Liver (tissue), 9 donors: ENCODE results near the gene TMEM270. TPM values are rescaled to one million over a fixed set of nuclear protein-coding genes. Genes with fewer than 3 reads are reported as not detected.
"Not testable (repeated sequence)": the region's sequence is repeated elsewhere in the genome, so short reads cannot be mapped to it uniquely, and the experiment has no call there.

Experiments
- DNase-seq: peaks from one replicate; pipeline ENCODE4 v3.0.0-alpha.2; 2017; ENCODE audit warnings: low spot score
- H3K27ac ChIP-seq, 2 donors: one replicate each; pipeline ENCODE4 v1.7.0; 2013; ENCODE audit warnings: inconsistent platforms in 2 of 2, low read length in 2 of 2, control low read depth in 1 of 2, low read depth in 1 of 2, mild to moderate bottlenecking in 1 of 2
- H3K27me3 ChIP-seq, 4 donors: one replicate each; pipeline versions ENCODE4 v1.6.1 to v1.7.0; 2013; ENCODE audit warnings: low read length in 3 of 4, inconsistent platforms in 1 of 4, mild to moderate bottlenecking in 1 of 4, moderate library complexity in 1 of 4; ENCODE audit not compliant: control insufficient read depth in 4 of 4, insufficient read depth in 4 of 4
- H3K36me3 ChIP-seq, 4 donors: one replicate each; pipeline versions ENCODE4 v1.6.1 to v1.7.0; 2013; ENCODE audit warnings: low read length in 3 of 4, mild to moderate bottlenecking in 3 of 4, low read depth in 1 of 4, moderate library complexity in 1 of 4; ENCODE audit not compliant: control insufficient read depth in 4 of 4, insufficient read depth in 3 of 4
- H3K4me1 ChIP-seq, 4 donors: one replicate each; pipeline versions ENCODE4 v1.6.1 to v1.7.0; 2013; ENCODE audit warnings: low read length in 3 of 4, mild to moderate bottlenecking in 3 of 4, moderate library complexity in 1 of 4; ENCODE audit not compliant: control insufficient read depth in 4 of 4, insufficient read depth in 4 of 4
- H3K4me3 ChIP-seq, 3 donors: one replicate each; pipeline versions ENCODE4 v1.6.1 to v1.7.0; 2013; ENCODE audit warnings: low read length in 3 of 3, control low read depth in 1 of 3, low read depth in 1 of 3, mild to moderate bottlenecking in 1 of 3
- H3K9ac ChIP-seq, 2 donors: one replicate each; pipeline ENCODE4 v1.7.0; 2013; ENCODE audit warnings: low read length in 2 of 2, mild to moderate bottlenecking in 2 of 2, moderate library complexity in 2 of 2, control low read depth in 1 of 2, low read depth in 1 of 2
- H3K9me3 ChIP-seq, 4 donors: one replicate each; pipeline versions ENCODE4 v1.6.1 to v1.7.0; 2013; ENCODE audit warnings: low read length in 3 of 4; ENCODE audit not compliant: control insufficient read depth in 4 of 4
- ATF3 ChIP-seq: IDR thresholded peaks from 2 replicates; pipeline ENCODE4 v1.6.1; 2016; ENCODE audit warnings: antibody characterized with exemption
- CTCF ChIP-seq: fragments of 150-350 bp; IDR thresholded peaks from 2 replicates; pipeline ENCODE4 v1.5.1; 2017; ENCODE audit warnings: improper control_type of control experiment, low read depth, low read length; ENCODE audit not compliant: missing input control
- EGR1 ChIP-seq, 2 donors: IDR thresholded peaks; 2 replicates each; pipeline ENCODE4 v1.6.1; 2016 to 2018; ENCODE audit warnings: antibody characterized with exemption in 2 of 2, low read depth in 2 of 2
- FOXA1 ChIP-seq: IDR thresholded peaks from 2 replicates; pipeline ENCODE4 v1.6.1; 2016; ENCODE audit warnings: antibody characterized with exemption
- FOXA2 ChIP-seq: IDR thresholded peaks from 2 replicates; pipeline ENCODE4 v1.6.1; 2016; ENCODE audit warnings: antibody characterized with exemption
- GABPA ChIP-seq, 2 donors: IDR thresholded peaks in 1 of 2; conservative IDR thresholded peaks in 1 of 2; 2 replicates each; pipeline ENCODE4 v1.6.1; 2016; ENCODE audit warnings: antibody characterized with exemption in 2 of 2, mild to moderate bottlenecking in 1 of 2, moderate library complexity in 1 of 2
- HNF4A ChIP-seq, 2 donors: conservative IDR thresholded peaks; 2 replicates each; pipeline ENCODE4 v1.6.1; 2016; ENCODE audit warnings: antibody characterized with exemption in 2 of 2, mild to moderate bottlenecking in 2 of 2
- HNF4G ChIP-seq: IDR thresholded peaks from 2 replicates; pipeline ENCODE4 v1.6.1; 2016; ENCODE audit warnings: antibody characterized with exemption
- JUND ChIP-seq, 2 donors: IDR thresholded peaks; 2 replicates each; pipeline ENCODE4 v1.6.1; 2016; ENCODE audit warnings: antibody characterized with exemption in 2 of 2
- MAX ChIP-seq: IDR thresholded peaks from 2 replicates; pipeline ENCODE4 v1.6.1; 2016; ENCODE audit warnings: antibody characterized with exemption
- NR2F2 ChIP-seq: IDR thresholded peaks from 2 replicates; pipeline ENCODE4 v1.6.1; 2016; ENCODE audit warnings: antibody characterized with exemption
- RAD21 ChIP-seq, 2 donors: IDR thresholded peaks; 2 replicates each; pipeline ENCODE4 v1.6.1; 2016; ENCODE audit warnings: antibody characterized with exemption in 2 of 2, mild to moderate bottlenecking in 2 of 2
- REST ChIP-seq: IDR thresholded peaks from 2 replicates; pipeline ENCODE4 v1.6.1; 2016; ENCODE audit warnings: antibody characterized with exemption, mild to moderate bottlenecking
- RXRA ChIP-seq, 2 donors: IDR thresholded peaks; 2 replicates each; pipeline ENCODE4 v1.6.1; 2017 to 2018; ENCODE audit warnings: antibody characterized with exemption in 2 of 2, mild to moderate bottlenecking in 1 of 2
- SP1 ChIP-seq: IDR thresholded peaks from 2 replicates; pipeline ENCODE4 v1.6.1; 2018; ENCODE audit warnings: antibody characterized with exemption, mild to moderate bottlenecking
- TAF1 ChIP-seq: conservative IDR thresholded peaks from 2 replicates; pipeline ENCODE4 v1.6.1; 2016; ENCODE audit warnings: antibody characterized with exemption, mild to moderate bottlenecking
- YY1 ChIP-seq: IDR thresholded peaks from 2 replicates; pipeline ENCODE4 v1.6.1; 2016; ENCODE audit warnings: antibody characterized with exemption, mild to moderate bottlenecking
- ZBTB33 ChIP-seq: IDR thresholded peaks from 2 replicates; pipeline ENCODE4 v1.6.1; 2016; ENCODE audit warnings: antibody characterized with exemption
- WGBS: extraction: QIAGEN DNeasy Blood & Tissue Kit; methylation state at CpG from one replicate; pipeline ENCODE4 v1.1.7; 2013; 5-methylcytosine and 5-hydroxymethylcytosine counted together
- polyA plus RNA-seq, 2 donors: library from polyadenylated mRNA; stranded (reverse) in 1 of 2; unstranded in 1 of 2; fragments of 200-250 nt in 1 of 2; fragments of >200 nt in 1 of 2; fragmentation: Nextera tagmentation in 1 of 2; extraction: Ambion mirVana in 1 of 2; gene quantifications; one replicate each; pipeline versions ENCODE4 v1.2.1 to v1.2.3, GENCODE V29; 2013 to 2015
- total RNA-seq, 2 donors: library from RNA; depleted of rRNA; stranded (reverse); fragments of >200 nt; gene quantifications; one replicate each; pipeline ENCODE4 v1.2.3, GENCODE V29; 2014
- donor health status: healthy.
- donor health status: healthy.
- donor health status: healthy.
- donor health status: healthy.
- donor health status: healthy.

Gene TMEM270
- total and polyA plus RNA-seq, 4 donors: 0.09 TPM; not detected in 3

GRCh38 chr7:73882047-73882402, 21.1 kb downstream of the TMEM270 start:
- WGBS: 94% methylated on average over 3 of the region's 3 CpGs
- no peak overlapping the region for H3K4me3 ChIP-seq
- H3K27ac ChIP-seq: no peak overlapping the region

GRCh38 chr7:73884867-73885422, 24.0 kb downstream of the TMEM270 start:
- not testable (repeated sequence) for H3K27ac ChIP-seq, H3K27me3 ChIP-seq, H3K36me3 ChIP-seq, H3K9ac ChIP-seq, H3K4me3 ChIP-seq, H3K9me3 ChIP-seq, DNase-seq
- 92% methylated on average over 3 of the region's 3 CpGs for WGBS
- peaks cover 8 to 18% (median 15%) of the 10 kb centered on the region in 4 donors for H3K4me1 ChIP-seq

More at GRCh38 chr7:73882047-73882402, 21.1 kb downstream of the TMEM270 start:
- no peak overlapping the region for H3K9ac ChIP-seq
- H3K27me3 ChIP-seq: no peaks in the 10 kb centered on the region
- H3K9me3 ChIP-seq: no peaks in the 10 kb centered on the region
- TF ChIP-seq JUND (IDR thresholded peaks at IDR 0.05) (no peak), FOXA2 (no peak), SP1 (no peak), RAD21 (IDR thresholded peaks at IDR 0.05) (no peak)
- H3K4me1 ChIP-seq: peaks cover 11 to 27% (median 21%) of the 10 kb centered on the region in 4 donors
- DNase-seq: no peak
- no peaks in the 10 kb centered on the region for H3K36me3 ChIP-seq

GRCh38 chr7:73885433-73885974, 24.5 kb downstream of the TMEM270 start:
- Histone ChIP-seq H3K36me3 (no peaks in the 10 kb centered on the region), H3K9me3 (no peaks in the 10 kb centered on the region), H3K27me3 (no peaks in the 10 kb centered on the region), H3K9ac (no peak overlapping the region), H3K27ac (no peak overlapping the region), H3K4me3 (no peak overlapping the region), H3K4me1 (peaks cover 6 to 12% (median 10%) of the 10 kb centered on the region in 4 donors)
- no peak for DNase-seq
- 95% methylated on average over 3 of the region's 3 CpGs for WGBS
- TF ChIP-seq ZBTB33 (no peak), JUND (IDR thresholded peaks at IDR 0.05) (no peak), SP1 (no peak), EGR1 (IDR thresholded peaks at IDR 0.05; ENCODE audit: low read depth in 2 of 2) (no peak), MAX (no peak), FOXA2 (no peak), NR2F2 (no peak), FOXA1 (no peak), ATF3 (no peak), GABPA (IDR thresholded peaks at IDR 0.05 in 1 of 2, conservative IDR thresholded peaks at IDR 0.05 in 1 of 2) (no peak), REST (no peak), RAD21 (IDR thresholded peaks at IDR 0.05) (no peak), YY1 (no peak), CTCF (no peak), RXRA (IDR thresholded peaks at IDR 0.05) (no peak), HNF4A (conservative IDR thresholded peaks at IDR 0.05) (no peak), HNF4G (no peak), TAF1 (no peak)
